Subcutaneous preadipocyte (primary cell): Measurements from ENCODE around the gene MEPE. TPM values are rescaled to one million over a fixed set of nuclear protein-coding genes. Genes with fewer than 3 reads are reported as not detected.

Experiments used
- total RNA-seq: library from RNA; depleted of rRNA; stranded (reverse); fragments of >200 nt; gene quantifications from 2 replicates; pipeline ENCODE4 v1.2.3, GENCODE V29; 2012

The MEPE gene, protein sequence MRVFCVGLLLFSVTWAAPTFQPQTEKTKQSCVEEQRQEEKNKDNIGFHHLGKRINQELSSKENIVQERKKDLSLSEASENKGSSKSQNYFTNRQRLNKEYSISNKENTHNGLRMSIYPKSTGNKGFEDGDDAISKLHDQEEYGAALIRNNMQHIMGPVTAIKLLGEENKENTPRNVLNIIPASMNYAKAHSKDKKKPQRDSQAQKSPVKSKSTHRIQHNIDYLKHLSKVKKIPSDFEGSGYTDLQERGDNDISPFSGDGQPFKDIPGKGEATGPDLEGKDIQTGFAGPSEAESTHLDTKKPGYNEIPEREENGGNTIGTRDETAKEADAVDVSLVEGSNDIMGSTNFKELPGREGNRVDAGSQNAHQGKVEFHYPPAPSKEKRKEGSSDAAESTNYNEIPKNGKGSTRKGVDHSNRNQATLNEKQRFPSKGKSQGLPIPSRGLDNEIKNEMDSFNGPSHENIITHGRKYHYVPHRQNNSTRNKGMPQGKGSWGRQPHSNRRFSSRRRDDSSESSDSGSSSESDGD
- not detected in 2 replicates for total RNA-seq

DNA sequence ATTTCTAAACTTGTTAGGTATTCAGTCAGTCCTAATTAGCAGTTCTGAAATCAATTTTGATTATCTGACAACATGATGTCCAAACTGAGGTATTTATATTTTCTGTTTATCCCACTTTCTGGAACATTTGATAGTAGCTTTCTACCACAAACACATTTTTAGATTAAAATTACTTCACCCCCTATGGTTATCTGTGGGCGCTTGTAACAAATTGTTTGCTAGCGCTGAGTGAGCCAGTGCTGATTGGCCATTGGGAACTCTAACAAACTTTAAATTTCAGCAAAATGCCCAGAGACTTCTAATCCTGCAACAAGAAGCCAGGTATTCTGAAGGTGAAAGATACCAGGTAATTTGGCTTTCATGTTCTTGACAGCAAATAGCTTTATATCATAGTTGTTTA lies at the start of gene MEPE:
MEPE (plus strand) TSS at position 301 of the 400 bp plus-strand sequence. CDS start 1,746 bp downstream, outside the sequence.

GRCh38 chr4:87799301-87800113 lies 33.3 kb upstream of the MEPE start, which contains the start of gene IBSP:
Gene IBSP, plus strand, starts transcription at chr4:87799554. Its CDS starts 2,808 bp downstream, at chr4:87802362.

Other genes with a start within 250 kb of the MEPE start
- gene DSPP, start 224.4 kb upstream of the MEPE start, total RNA-seq: not detected in 2 replicates
- not detected in 2 replicates for gene DMP1, start 182.7 kb upstream of the MEPE start, total RNA-seq
- gene IBSP, start 33.4 kb upstream of the MEPE start, total RNA-seq: not detected in 2 replicates
- gene SPP1, start 142.7 kb downstream of the MEPE start, total RNA-seq: 0.37 and 0.39 TPM in 2 replicates
- 41.9 and 45.0 TPM in 2 replicates for gene PKD2, start 174.7 kb downstream of the MEPE start, total RNA-seq